Esophagus muscularis mucosa (tissue), 4 donors: ENCODE data around the gene FAM193A.

Experiments used
- CTCF ChIP-seq, 3 experiments: fragments of 200-600 bp in 2 of 3; fragments of 450-650 bp in 1 of 3; sonication (generic) in 2 of 3; IDR thresholded peaks; one replicate each; pipeline ENCODE4 v1.5.1; 2017 to 2019; ENCODE audit warnings: antibody characterized with exemption in 3 of 3, mild to moderate bottlenecking in 2 of 3, moderate library complexity in 1 of 3
- EP300 ChIP-seq: sonication (generic); formaldehyde crosslinking; IDR thresholded peaks from one replicate; pipeline ENCODE4 v1.6.1; 2017; ENCODE audit warnings: antibody characterized with exemption
- POLR2A ChIP-seq: fragments of 450-650 bp; IDR thresholded peaks from one replicate; pipeline ENCODE4 v1.6.1; 2017; ENCODE audit warnings: antibody characterized with exemption, moderate library complexity, mild to moderate bottlenecking, low read depth
- POLR2AphosphoS5 ChIP-seq, 2 donors: sonication (generic); formaldehyde crosslinking; IDR thresholded peaks; one replicate each; pipeline ENCODE4 v1.6.1; 2017; ENCODE audit warnings: antibody characterized with exemption in 2 of 2

GRCh38 chr4:2663275-2663674, 126.8 kb downstream of the FAM193A start:
- TF ChIP-seq CTCF (IDR thresholded peaks at IDR 0.05) = no peak
- no peak for TF ChIP-seq POLR2A
- no peak for TF ChIP-seq POLR2AphosphoS5 (IDR thresholded peaks at IDR 0.05)
- TF ChIP-seq EP300 = no peak
